ENCODE measurements around the gene MROH8.
A peak's percentile ranks its signal among the peaks of the same experiment; 100 is the strongest.

MROH8 gene

DNA sequence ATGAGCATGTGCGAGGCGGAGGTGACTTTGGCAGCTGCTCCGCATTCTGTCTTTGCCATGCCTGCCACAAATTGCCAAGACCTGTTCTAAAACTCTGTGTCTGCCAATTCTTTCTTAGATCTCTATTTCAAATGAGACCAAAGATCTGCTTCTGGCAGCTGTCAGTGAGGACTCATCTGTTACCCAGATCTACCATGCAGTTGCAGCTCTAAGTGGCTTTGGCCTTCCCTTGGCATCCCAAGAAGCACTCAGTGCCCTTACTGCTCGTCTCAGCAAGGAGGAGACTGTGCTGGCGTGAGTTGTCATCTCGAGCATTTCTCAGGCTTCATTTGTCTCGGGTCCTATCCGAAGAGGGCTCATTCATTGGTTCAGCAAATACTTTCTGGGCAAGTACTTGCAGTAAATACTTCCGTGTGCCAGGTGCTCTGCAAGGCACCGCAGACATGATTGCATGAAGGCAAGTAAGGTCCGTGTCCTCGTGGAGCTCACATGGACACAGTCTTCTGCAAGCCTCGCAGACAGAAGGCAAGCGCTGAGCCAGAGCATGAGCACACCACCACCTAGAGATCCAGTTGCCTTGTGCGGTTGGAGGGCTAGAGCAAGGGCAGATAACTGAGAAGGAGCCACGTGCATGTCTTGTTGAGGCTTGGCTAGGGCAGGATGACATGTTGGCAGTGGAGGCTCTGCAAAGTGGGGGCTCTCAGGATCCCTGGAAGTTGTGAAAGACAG, 19.7 kb upstream of the MROH8 start:
- no peak for DNase-seq (ENCODE audit: low spot score)

DNA sequence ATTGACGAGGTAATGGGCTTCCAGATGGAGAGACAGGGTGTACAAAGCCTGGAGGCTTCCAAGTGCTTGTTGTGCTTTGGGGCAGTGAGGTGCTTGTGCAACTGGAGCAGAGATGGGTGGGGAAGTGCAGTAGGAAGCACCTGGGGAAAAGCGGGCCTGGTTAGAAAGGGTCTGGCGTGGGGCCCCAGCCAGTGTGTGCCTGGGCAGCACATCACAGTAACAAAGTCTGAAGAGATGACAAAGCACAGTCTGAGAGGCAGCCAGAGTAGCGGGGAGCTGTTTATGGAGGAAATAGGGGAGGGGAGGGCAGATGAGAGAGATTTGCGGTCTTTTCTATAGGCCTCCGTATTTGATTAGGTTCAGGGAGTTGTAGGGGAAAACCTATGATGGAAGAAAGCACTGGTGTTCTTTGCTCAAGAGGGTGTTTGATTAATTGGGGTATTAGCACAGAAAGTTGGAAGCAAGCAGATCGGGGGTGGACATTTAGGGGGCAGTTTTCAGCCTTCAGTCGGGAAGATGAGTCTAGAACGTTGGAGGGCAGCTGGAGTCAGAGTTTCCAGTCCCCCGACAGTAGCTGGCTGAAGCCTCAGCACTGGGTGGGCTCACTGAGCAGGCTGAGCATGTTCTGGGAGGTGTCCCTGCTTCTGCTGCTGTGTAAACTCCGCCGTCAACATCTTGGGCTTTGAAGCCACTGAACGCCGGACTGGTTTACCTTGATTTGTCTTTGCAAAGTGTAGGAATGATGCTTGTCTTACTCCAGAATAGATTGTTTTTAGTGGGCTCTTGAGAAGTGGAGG, 15.5 kb upstream of the MROH8 start:
- DNase-seq (ENCODE audit: low spot score) = no peak

DNA sequence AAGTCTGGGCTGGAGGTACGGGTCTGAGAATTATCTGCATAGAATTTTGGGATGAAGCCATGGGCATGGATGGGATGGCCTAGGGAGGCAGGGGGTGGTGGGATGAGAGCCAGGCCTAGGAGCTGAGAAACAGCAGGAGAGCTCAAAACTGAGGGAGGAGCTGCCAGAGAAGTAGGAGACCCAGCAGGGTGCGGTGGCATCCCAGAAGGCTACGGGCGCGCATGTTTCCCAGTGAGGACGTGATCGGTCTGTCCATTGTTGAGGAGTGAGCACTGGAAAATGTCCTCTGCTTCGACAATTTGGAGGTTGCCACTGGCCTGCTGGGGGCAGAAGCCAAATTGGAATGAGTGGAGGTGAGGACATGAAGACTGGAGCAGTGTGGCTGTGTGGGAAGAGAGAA, 14.5 kb upstream of the MROH8 start:
- DNase-seq (ENCODE audit: low spot score) = no peak

DNA sequence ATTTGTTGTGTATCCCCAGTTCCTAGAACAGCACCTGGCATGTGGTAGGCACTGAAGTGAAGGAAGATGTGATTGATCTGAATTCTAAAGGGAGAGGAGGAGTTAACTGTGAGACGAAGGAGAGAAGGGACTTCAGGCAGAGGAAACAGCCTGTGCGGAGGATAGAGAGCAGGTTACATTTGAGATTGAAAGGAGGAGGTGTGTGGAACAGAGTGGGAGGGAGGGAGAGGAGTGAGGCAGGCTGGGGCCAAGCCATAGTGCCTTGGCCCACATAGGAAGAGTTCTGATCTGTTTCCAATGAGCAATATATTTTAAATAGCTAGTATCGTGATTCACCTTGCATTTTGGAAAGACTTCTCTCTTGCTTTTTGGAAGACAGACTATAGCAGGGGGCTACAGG, 13.9 kb upstream of the MROH8 start:
- DNase-seq (ENCODE audit: low spot score) = no peak

DNA sequence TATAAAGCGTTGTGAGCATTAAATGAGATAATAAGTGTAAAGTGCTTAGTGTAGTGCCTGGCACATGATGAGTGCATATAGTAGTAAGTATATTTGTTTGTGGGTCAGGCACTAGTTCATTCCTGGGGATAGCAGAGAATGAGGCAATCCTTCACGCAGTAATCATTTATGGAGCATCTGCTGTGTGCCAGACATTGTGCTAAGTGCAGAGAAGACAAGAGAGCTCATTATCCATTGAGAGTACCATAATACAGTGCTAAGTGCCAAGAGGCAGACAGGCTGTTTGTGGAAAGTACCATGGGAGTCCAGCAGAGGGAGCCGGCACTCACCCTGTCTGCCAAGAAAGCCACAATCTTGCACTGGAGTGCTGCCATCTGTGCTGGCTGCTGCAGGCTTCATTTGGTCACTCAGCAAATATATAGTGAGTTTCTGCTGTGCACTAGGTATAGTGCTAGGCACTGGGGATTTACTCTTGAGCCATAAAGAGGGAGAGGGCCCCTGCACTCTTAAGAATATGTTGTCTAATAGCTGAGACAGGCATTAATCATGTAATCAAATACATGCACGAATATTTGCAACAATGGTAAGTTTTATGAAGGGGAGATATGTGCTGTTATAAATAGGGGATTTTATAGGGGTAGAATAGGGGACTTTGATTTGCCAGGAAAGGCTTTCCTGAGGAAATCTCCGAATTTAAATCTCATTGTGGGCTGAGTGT, 12.9 kb upstream of the MROH8 start:
- peak; percentile 90 for DNase-seq (ENCODE audit: low spot score)

DNA sequence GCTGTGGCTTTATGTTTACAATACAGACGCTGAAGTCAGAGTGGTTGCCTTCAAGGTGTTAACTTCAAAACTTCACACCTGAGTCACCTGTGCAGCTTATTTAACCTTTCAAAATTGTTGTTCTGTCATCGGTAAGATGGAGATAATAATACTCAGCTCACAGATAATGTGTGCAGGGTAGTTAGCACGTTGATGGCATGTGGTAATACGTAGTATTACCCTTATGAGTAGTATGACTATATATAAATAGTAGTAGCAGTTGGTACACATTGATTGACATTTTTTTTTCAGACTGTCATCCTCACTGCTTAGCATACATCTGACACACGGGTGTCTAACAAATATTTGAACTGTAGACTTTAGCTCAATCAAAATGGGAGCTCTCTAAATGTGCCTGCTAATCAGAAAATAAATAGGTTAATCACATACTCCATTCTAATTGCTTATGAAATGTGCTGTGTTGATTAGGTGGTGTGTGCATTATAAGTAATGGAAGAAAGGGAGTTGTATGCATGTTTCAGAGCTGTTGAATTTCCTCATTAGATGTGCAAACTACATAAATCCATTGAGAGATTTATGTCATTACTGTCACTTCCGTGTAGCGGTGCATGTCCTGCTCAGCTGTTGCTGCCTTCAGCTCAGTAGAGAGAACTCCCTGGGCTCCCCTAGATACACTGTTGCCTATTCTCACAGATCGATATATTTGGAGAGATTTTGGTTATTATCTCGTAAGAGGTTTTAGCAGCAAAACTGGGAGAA, 11.2 kb upstream of the MROH8 start:
- no peak for DNase-seq (ENCODE audit: low spot score)

DNA sequence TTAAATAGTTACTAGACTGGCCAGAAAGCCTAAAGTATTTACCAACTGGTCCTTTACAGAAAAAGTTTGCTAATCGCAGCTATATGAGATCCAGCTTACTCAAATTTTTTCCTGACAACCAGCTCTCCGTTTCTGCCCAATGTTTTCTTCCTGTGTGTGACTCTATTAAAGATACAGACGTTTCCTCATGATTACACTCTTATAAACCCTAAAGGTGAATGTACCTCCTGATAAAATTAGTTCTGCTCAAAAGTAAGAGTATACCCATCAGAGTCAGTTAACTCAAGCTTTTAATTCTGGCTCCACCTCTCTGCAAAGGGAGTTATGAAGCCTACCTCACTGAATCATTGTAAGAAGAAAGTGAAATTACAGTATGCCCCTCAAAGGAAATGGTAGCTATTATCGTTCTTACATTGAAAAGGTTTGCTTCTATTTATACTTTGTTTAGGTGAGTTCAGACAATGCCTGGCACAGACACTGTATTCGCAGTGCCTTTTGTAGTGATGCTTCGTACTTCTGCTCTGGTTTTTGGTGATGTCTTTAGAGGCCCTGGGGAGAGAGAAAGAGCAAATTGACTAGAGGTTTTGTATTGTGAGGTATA, 10.2 kb upstream of the MROH8 start:
- DNase-seq (ENCODE audit: low spot score) = no peak

DNA sequence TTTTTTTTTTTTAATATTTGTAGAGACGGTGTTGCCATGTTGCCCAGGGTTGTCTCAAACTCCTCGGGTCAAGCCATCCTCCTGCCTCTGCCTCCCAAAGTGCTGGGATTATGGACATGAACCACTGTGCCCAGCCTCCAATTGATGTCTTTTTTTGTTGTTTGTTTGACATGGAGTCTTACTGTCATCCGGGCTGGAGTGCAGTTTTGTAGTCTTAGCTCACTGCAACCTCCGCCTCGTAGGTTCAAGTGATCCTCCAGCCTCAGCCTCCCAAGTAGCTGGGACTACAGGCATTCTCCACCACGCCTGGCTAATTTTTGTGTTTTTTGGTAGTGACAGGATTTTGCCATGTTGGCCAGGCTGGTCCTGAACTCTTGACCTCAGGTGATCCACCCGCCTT, 9.4 kb upstream of the MROH8 start:
- DNase-seq (ENCODE audit: low spot score) = no peak

DNA sequence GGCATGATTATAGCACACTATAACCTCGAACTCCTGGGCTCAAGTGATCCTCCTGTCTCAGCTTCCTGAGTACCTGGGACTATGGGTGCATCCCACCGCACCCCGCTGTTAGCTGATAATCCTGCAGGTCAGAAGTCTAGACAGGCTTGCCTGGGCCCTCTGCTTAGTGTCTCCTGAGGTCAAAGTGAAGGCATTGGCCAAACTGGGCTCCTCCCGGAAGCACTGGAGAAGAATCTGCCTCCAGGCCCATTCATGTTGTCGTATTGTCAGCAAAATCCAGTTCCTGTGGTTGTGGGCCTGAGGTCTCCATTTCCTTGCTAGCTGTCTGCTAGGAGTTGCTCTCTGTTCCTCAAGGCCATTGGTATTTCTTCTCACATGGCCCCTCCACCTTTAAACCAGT, 6.3 kb upstream of the MROH8 start:
- no peak for DNase-seq (ENCODE audit: low spot score)

DNA sequence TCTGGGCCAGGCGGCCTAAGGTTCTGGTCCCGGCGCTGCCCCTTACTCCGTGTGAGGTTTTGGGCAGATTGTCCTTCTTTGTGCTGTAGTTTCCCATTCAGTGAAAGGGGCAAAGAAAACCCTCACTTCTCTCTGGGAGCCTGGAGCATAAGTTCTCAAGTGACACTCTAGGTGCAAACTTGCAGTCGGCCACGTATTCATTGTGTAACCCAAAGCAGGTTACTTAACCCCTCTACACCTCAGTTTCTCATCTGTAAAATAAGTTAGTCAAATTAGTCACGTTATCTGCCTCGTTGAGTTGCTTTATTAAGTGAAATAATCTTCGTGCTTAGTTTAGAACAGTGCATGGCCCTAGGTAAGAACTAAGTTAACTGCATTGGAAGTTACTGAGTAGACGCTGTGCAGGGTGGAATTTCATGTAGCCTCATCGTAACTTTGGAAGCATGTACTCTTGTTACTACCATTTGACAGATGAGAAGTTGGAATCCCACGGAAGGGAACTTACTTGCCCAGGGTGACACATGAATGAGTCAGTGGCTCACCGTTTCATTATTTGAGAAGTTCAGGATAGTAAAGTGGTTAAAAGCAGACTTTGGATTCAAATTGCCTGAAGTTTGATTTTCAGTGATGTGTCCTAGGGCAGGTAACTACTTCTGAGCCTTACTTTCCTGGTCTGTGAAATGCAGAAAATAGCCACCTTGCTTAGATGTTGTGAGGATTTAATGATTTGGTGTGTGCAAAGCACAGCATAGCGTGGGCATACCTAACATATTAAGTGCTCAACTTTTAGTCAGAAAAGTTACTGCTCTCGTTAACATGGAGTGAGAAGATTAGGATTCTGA, 556 bp upstream of the MROH8 start:
- DNase-seq (ENCODE audit: low spot score) = peak; percentile 95

DNA sequence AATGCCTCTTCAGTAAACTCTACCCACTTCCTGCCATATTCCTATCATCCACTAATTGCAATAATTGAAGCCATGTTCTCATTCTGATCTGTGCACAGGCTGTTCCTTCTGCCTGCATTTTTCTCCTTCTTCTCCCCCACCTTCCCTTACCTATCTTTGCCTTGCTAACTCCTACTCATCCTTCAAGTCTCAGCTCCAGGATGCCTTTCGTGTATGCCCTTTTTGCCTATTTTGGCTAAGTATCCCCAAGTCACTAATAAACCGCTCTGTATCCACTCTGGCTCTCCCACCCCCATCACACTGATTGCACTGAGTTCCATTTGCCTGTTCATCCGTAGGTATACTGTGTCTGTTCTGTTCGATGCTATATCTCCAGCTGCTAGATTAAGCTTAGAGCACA, 6.5 kb downstream of the MROH8 start:
- DNase-seq (ENCODE audit: low spot score) = no peak

DNA sequence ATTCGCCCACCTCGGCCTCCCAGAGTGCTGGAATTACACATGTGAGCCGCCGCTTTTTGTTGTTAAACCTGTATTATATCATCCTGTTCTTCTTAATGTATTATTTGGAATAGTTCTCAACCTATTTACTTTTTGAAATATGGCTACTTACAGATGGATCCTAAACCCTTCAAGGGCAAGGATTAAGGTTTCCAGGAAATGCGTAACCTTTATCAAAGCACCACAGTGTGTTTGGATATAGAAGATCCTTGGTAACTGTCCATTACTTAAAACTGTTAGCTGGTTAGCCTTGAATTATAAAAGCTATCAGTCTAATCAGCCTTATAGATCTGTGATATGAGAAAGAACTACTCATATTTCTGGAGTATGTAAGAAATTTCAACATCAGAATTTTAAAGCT, 12.5 kb downstream of the MROH8 start:
- DNase-seq (ENCODE audit: low spot score) = no peak

DNA sequence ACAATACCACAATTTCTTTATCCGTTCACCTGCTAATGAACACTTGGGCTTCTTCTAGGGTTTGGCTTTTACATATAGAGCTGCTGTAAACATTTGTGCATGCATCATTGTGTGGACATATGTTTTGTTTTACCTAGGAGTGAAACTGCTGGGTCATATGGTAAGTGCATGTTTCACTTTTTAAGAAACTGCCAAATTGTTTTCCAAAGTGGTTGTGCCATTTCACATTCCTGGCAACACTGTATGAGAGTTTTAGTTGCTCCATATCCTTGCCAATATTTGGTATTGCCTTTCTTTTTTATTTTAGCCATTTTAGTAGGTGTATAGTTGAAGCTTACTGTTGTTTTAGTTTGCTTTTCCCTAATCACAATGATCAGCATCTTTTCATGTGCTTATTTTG, 14.3 kb downstream of the MROH8 start:
- DNase-seq (ENCODE audit: low spot score) = no peak

DNA sequence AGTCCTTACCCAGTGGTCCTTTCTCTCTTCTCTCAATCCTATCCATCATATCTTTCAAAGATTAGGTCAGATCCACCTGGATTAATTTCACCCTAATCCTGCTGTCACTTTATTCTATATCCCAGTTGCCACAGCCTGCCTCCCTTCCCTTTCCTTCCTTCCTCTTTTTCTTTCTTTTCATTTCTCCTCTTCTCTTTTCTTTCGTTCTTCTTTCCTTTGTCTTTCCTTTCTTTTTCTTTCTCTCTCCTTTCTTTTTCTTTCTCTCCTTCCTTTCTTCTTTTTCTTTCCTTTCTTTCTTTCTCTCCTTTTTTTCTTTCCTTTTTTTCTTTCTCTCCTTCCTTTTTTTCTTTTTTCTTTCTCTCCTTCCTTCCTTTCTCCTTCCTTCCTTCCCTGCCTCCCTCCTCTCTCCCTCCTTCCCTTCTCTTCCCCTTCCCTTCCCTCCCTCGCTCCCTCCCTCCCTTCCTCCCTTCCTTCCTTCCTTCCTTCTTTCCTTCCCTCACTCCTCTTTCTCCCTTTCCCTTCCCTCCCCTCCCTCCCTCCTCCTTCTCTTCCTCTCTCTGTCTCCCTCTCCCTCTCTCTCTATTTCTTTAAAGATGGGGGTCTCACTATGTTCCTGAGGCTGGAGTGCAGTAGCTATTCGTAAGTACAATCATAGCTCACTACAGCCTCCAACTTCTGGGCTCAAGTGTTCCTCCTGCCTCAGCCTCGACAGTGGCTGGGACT, 15.4 kb downstream of the MROH8 start:
- DNase-seq (ENCODE audit: low spot score) = no peak

DNA sequence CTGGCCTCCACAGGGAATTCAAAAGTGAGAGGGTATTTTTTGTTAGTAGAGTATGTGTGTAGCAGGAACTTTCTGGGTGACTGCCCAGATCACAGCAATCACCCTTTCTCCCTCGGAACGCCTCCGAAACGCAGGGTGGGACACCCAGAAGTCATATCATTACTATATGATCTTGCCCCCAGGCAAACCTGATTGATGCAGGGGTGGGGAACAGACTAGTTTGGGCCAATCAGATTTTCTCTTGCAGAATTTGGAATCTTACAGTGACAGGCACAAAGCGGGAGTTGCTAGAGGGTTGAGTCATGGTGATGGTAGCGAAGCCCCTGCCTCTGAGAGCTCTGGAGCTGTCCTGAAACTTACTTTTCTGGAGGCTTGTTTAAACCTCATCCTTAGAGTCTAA, 16.7 kb downstream of the MROH8 start:
- DNase-seq (ENCODE audit: low spot score) = no peak

DNA sequence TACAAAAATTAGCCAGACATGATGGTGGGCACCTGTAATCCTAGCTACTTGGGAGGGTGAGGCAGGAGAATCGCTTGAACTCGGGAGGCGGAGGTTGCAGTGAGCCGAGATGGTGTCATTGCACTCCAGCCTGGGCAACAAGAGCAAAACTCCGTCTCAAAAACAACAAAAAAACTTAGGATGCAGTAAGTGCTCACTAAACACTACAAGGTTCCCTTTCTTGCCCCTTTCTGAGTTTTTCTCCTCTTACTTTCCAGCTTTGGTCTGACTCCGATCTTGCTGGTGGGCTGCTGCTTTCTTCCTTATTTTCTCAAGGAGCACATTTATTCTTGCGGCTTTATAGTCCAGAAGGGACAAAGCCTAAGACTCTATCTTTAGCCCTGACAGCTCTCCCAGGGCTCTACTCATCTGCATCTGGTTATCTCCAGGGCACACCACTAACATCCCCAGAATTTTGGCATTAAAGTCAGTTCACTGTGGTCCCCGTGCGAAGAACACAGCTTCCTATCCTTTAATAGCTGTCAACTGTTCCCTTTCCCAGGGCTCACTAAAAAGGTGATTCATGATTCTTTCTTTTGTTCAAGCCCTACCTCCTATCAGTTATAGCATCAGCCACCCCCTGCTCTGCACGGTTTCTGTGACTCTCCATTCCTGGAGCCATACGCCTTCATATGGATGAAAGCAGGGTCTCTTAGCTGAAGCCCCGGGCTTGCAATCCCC, 17.4 kb downstream of the MROH8 start:
- no peak for DNase-seq (ENCODE audit: low spot score)

DNA sequence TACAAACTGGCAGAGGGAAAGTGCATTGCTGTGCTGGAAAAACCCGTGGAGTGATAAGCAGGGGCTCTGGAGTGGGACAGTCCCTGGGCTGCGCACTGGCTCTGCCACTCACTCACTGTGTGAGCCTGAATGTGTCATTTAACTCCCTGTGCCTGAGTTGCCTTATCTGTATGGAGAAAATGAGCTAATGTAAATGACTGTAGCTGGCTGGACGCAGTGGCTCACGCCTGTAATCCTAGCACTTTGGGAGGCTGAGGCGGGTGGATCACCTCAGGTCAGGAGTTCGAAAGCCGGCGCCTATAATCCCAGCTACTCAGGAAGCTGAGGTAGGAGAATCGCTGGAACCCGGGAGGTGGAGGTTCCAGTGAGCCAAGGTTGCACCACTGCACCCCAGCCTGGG, 18.7 kb downstream of the MROH8 start:
- peak; percentile 28 for DNase-seq (ENCODE audit: low spot score)

DNA sequence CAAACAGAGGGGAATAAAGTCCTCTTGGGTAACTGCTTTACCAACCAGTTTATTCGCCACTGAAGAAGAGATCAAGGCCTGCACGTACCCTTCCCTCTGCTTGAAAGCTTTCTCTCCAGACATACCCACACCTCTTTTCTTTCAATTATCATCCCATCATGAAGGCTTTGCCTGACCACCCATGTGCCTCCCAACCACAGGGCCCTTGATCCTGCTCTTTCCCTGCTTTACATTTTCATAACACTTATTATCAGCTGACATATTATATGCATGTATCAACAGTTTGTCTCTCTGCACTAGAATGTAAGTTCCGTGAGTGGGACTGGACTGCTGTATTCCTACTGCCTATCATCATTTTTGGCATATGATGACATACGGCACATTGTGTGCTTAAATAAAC, 21.1 kb downstream of the MROH8 start:
- DNase-seq (ENCODE audit: low spot score) = no peak

DNA sequence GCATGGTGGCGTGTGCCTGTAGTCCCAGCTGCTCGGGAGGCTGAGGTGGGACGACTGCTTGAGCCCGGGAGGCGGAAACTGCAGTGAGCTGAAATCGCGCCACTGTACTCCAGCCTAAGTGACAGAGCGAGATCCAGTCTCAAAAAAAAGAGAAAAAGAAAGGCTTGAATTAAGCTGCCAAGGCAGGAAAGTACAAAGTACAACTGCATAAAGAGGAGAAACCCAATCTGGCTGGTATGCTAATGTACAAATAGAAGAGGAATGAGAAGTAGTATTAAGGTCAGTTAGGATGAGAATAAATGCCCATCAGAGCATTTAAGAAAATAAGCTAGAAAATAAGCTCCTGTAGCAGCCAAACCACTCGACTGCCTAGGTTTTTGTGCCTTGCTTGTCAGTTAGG, 23.4 kb downstream of the MROH8 start:
- no peak for DNase-seq (ENCODE audit: low spot score)
